Bronchial epithelial cell (primary cell): ENCODE results near the gene SOX11. TPM values are rescaled to one million over a fixed set of nuclear protein-coding genes. Genes with fewer than 3 reads are reported as not detected.

Source experiments
- DNase-seq: peaks from one replicate; pipeline ENCODE4 v3.0.0-alpha.2; 2010; ENCODE audit warnings: low read depth
- FAIRE-seq: peaks from 2 replicates; lab custom pipeline; 2011; peaks lifted over from hg19 to GRCh38; lab: Jason Lieb, UNC
- H3K27me3 ChIP-seq: 2 replicates; pipeline ENCODE4 v1.5.1; 2011; ENCODE audit warnings: low read length; ENCODE audit not compliant: control insufficient read depth, insufficient read depth
- H3K36me3 ChIP-seq: 2 replicates; pipeline ENCODE4 v1.5.1; 2011; ENCODE audit warnings: low read length; ENCODE audit not compliant: control insufficient read depth, insufficient read depth
- H3K4me3 ChIP-seq: 2 replicates; pipeline ENCODE4 v1.5.1; 2011; ENCODE audit warnings: mild to moderate bottlenecking, low read depth, low read length, control low read depth
- total RNA-seq: library from RNA; depleted of rRNA; stranded (reverse); fragments of >200 nt; gene quantifications from 2 replicates; pipeline ENCODE4 v1.2.1, GENCODE V29; 2014
- TF ChIP-seq, protein P1 (sequence below): IDR thresholded peaks from 2 replicates; pipeline ENCODE4 v1.5.1; 2011; ENCODE audit warnings: mild to moderate bottlenecking, moderate library complexity, low read length, control low read depth, inconsistent platforms; ENCODE audit not compliant: insufficient read depth, severe bottlenecking

SOX11 gene
- total RNA-seq, 1 donor from 2014 or later = not detected

GRCh38 chr2:5749347-5749746, 57.2 kb downstream of the SOX11 start:
- H3K27me3 ChIP-seq = no peaks in the 10 kb centered on the region
- FAIRE-seq (no peak), DNase-seq (no peak)
- TF ChIP-seq, protein P1, sequence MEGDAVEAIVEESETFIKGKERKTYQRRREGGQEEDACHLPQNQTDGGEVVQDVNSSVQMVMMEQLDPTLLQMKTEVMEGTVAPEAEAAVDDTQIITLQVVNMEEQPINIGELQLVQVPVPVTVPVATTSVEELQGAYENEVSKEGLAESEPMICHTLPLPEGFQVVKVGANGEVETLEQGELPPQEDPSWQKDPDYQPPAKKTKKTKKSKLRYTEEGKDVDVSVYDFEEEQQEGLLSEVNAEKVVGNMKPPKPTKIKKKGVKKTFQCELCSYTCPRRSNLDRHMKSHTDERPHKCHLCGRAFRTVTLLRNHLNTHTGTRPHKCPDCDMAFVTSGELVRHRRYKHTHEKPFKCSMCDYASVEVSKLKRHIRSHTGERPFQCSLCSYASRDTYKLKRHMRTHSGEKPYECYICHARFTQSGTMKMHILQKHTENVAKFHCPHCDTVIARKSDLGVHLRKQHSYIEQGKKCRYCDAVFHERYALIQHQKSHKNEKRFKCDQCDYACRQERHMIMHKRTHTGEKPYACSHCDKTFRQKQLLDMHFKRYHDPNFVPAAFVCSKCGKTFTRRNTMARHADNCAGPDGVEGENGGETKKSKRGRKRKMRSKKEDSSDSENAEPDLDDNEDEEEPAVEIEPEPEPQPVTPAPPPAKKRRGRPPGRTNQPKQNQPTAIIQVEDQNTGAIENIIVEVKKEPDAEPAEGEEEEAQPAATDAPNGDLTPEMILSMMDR = no peak
- no peaks in the 10 kb centered on the region for H3K36me3 ChIP-seq
- no peak overlapping the region for H3K4me3 ChIP-seq
